ENCODE data around the gene C1GALT1. TPM values are rescaled to one million over a fixed set of nuclear protein-coding genes. Genes with fewer than 3 reads are reported as not detected.
A peak's percentile ranks its signal among the peaks of the same experiment; 100 is the strongest.

C1GALT1 gene
- total and polyA plus RNA-seq, 7 experiments from 2014 or later: 47.9 to 60.1 (median 54.5) TPM

DNA sequence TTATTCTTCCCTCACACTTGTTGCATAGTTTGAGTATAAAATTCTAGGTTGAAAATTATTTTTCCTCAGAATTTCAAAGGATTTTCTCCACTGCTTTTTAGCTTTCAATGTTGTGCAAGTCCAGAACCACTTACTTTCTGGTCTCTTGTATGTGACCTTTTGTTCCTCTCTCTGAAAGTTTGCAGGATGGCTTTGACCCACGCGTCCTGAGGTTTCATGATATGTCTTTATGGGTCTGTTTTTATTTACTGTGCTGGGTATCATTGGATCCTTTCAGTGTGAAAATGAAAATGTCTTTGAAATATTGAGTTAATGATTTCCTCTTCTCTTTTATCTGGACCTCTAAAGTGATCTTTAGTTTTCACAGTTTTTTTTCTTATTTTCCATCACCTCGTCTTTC, 38.5 kb downstream of the C1GALT1 start:
- H3K36me3 Mint-ChIP-seq: peaks cover 21 to 52% (median 47%) of the 10 kb centered on the region in 5 donors
- H3K9me3 ChIP-seq (ENCODE audit: control insufficient read depth in 2 of 3, low read length in 3 of 3): no peaks in the 10 kb centered on the region
- CTCF ChIA-PET: interaction anchor here (0.7 kb wide), 1 partner anchor 20 kb away, joined by 3 read pairs; no protein-coding TSS in a partner anchor
- POLR2A ChIA-PET: interaction anchor here (0.6 to 0.7 kb wide), 2 partner anchors 32 to 91 kb away, joined by 3 read pairs; no protein-coding TSS in a partner anchor
- no peak overlapping the region for H3K27ac ChIP-seq (ENCODE audit: low read depth, low read length)
- no peaks in the 10 kb centered on the region for H3K27me3 ChIP-seq (ENCODE audit: control insufficient read depth in 2 of 2, insufficient read depth in 2 of 2, low read length in 2 of 2)
- no peak for ATAC-seq
- H3K4me3 Mint-ChIP-seq: peak overlapping the region in 2 of 10 donors; percentile 6 to 11
- peak overlapping the region in 4 of 9 donors; percentile 9 to 46 (median 28) for H3K27ac Mint-ChIP-seq
- intact Hi-C loops (cut with micrococcal nuclease): loop anchor here in 1 of 2 donors (1.0 to 5.0 kb wide), 2 partner anchors 8 to 34 kb away; no protein-coding TSS in a partner anchor
- peaks cover 0 to 5% (median 0%) of the 10 kb centered on the region in 11 donors for H3K9me3 Mint-ChIP-seq
- DNase-seq: no peak
- no peaks in the 10 kb centered on the region for H3K27me3 Mint-ChIP-seq
- H3K4me3 ChIP-seq (ENCODE audit: low read length): no peak overlapping the region
- H3K4me1 Mint-ChIP-seq: peaks cover 23 to 70% (median 56%) of the 10 kb centered on the region in 7 donors
- H3K36me3 ChIP-seq (ENCODE audit: control insufficient read depth in 2 of 3, insufficient read depth in 3 of 3, low read length in 3 of 3): peaks cover 0 to 23% (median 0%) of the 10 kb centered on the region in 3 experiments
- no peaks in the 10 kb centered on the region for H3K4me1 ChIP-seq (ENCODE audit: control insufficient read depth in 2 of 2, insufficient read depth in 2 of 2, low read length in 2 of 2)

DNA sequence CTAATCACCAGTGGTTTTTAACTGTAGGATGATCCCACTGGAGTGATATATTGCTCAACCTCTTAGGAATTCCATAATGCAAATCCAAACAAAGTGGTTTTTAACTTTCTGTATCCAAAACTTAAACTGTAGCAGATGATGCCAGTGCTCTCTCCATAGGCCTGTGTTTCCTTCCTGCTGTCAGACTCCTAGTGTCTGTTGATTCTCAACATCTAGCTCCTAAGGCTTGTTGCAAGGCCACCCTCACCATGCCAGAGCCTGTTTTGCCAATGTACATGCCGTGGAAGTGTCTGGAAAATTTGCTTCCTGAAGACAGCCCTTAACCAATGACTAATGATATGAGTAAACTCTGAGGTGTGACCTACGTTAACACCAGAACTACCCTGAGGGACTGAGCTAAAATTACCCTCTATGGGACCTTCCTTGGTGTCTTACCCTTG, 39.3 kb downstream of the C1GALT1 start:
- no peak for DNase-seq
- Histone ChIP-seq H3K4me1 (ENCODE audit: control insufficient read depth in 2 of 2, insufficient read depth in 2 of 2, low read length in 2 of 2) (no peaks in the 10 kb centered on the region), H3K36me3 (ENCODE audit: control insufficient read depth in 2 of 3, insufficient read depth in 3 of 3, low read length in 3 of 3) (peaks cover 0 to 15% (median 0%) of the 10 kb centered on the region in 3 experiments), H3K27ac (ENCODE audit: low read depth, low read length) (no peak overlapping the region), H3K27me3 (ENCODE audit: control insufficient read depth in 2 of 2, insufficient read depth in 2 of 2, low read length in 2 of 2) (no peaks in the 10 kb centered on the region), H3K9me3 (ENCODE audit: control insufficient read depth in 2 of 3, low read length in 3 of 3) (no peaks in the 10 kb centered on the region), H3K4me3 (ENCODE audit: low read length) (no peak overlapping the region)
- intact Hi-C loops (cut with micrococcal nuclease): loop anchor here in 1 of 2 donors (1.0 to 5.0 kb wide), 2 partner anchors 8 to 34 kb away; no protein-coding TSS in a partner anchor
- peaks cover 0 to 5% (median 0%) of the 10 kb centered on the region in 11 donors for H3K9me3 Mint-ChIP-seq
- POLR2A ChIA-PET: interaction anchor here (0.7 kb wide), 1 partner anchor 31 kb away, joined by 3 read pairs; no protein-coding TSS in a partner anchor
- H3K27ac Mint-ChIP-seq: peak overlapping the region in 2 of 9 donors; percentile 9 to 25
- H3K4me1 Mint-ChIP-seq: peaks cover 19 to 66% (median 51%) of the 10 kb centered on the region in 7 donors
- no peak for ATAC-seq
- H3K4me3 Mint-ChIP-seq: peak overlapping the region in 1 of 10 donors; percentile 11
- CTCF ChIA-PET: interaction anchor here (0.6 to 0.7 kb wide), 2 partner anchors 11 to 21 kb away, joined by 3 read pairs; no protein-coding TSS in a partner anchor
- peaks cover 20 to 50% (median 44%) of the 10 kb centered on the region in 5 donors for H3K36me3 Mint-ChIP-seq
- no peaks in the 10 kb centered on the region for H3K27me3 Mint-ChIP-seq

DNA sequence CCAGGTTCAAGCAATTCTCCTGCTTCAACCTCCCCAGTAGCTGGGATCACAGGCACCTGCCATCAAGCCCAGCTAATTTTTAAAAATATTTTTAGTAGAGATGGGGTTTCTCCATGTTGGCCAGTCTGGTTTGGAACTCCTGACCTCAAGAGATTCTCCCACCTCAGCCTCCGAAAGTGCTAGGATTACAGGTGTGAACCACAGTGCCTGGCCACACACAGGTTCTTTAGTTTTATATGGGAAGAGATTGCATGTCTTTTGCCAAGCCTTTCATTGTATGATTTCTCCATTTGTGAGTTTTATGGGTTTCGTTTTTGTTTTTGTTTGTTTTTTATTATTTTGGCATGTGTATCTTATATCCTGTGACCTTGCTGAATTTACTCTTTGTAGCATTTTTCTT, 40.9 kb downstream of the C1GALT1 start:
- intact Hi-C loops (cut with micrococcal nuclease): loop anchor here in 1 of 2 donors (5.0 kb wide), 1 partner anchor 36 kb away; no protein-coding TSS in a partner anchor
- Histone ChIP-seq H3K36me3 (ENCODE audit: control insufficient read depth in 2 of 3, insufficient read depth in 3 of 3, low read length in 3 of 3) (no peaks in the 10 kb centered on the region), H3K27me3 (ENCODE audit: control insufficient read depth in 2 of 2, insufficient read depth in 2 of 2, low read length in 2 of 2) (no peaks in the 10 kb centered on the region), H3K27ac (ENCODE audit: low read depth, low read length) (no peak overlapping the region), H3K4me1 (ENCODE audit: control insufficient read depth in 2 of 2, insufficient read depth in 2 of 2, low read length in 2 of 2) (no peaks in the 10 kb centered on the region), H3K9me3 (ENCODE audit: control insufficient read depth in 2 of 3, low read length in 3 of 3) (no peaks in the 10 kb centered on the region), H3K4me3 (ENCODE audit: low read length) (no peak overlapping the region)
- DNase-seq (no peak), ATAC-seq (no peak)
- Mint-ChIP-seq H3K27ac (no peak overlapping the region), H3K9me3 (no peaks in the 10 kb centered on the region), H3K36me3 (peaks cover 8 to 42% (median 32%) of the 10 kb centered on the region in 5 donors), H3K4me1 (peaks cover 15 to 59% (median 41%) of the 10 kb centered on the region in 7 donors), H3K27me3 (no peaks in the 10 kb centered on the region), H3K4me3 (no peak overlapping the region)
- POLR2A ChIA-PET: interaction anchor here (0.8 kb wide), 1 partner anchor 32 kb away, joined by 3 read pairs; no protein-coding TSS in a partner anchor
- CTCF ChIA-PET: no interaction called here

DNA sequence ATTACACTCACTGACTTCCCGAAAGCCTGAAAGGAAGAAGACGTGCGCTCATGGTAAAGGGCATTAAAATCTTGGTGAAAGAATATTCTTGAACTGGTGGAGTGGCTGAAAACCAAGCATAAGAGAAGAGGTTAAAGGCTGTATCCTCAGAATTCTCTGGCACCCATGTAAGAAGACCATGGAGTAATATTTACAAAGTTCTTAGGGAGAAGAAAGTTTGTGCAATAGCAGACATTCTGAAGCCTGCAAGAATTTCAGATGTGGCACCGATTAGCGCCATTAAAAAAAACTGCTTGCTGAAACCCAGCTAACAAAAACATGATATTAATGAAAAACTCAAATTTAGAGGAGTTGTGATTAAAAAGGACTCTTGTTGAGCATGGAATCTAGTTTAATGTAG, 44.1 kb downstream of the C1GALT1 start:
- ATAC-seq: no peak
- H3K27ac Mint-ChIP-seq: no peak overlapping the region
- intact Hi-C loops (cut with micrococcal nuclease): loop anchor here in 1 of 2 donors (2.0 kb wide), 1 partner anchor 14 kb away; no protein-coding TSS in a partner anchor

DNA sequence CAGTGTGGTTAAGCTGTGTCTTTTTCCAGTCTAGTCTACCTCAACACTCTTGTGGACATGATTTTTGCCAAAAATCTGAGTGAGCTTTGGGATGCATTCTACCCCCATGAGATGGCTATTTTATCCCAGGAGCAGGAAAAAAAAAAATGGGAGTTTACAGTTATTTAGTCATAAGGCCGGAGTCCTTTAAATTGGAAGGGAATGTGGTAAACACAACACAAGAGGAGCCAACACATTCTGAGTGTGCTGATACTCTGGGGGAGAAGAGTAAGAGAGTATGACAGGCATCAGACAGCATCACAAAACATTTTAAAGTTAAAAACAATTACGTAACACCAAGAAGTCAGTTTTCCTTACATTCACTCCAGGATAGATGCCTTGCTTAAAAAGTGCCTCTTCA, 46.1 kb downstream of the C1GALT1 start:
- intact Hi-C loops (cut with micrococcal nuclease): no loop called here
- DNase-seq (no peak), ATAC-seq (no peak)
- CTCF ChIA-PET: interaction anchor here (0.5 to 0.6 kb wide), 2 partner anchors 8 to 44 kb away, joined by 3 to 7 read pairs; no protein-coding TSS in a partner anchor
- Histone ChIP-seq H3K27ac (ENCODE audit: low read depth, low read length) (no peak overlapping the region), H3K36me3 (ENCODE audit: control insufficient read depth in 2 of 3, insufficient read depth in 3 of 3, low read length in 3 of 3) (no peaks in the 10 kb centered on the region), H3K9me3 (ENCODE audit: control insufficient read depth in 2 of 3, low read length in 3 of 3) (peaks cover 0 to 7% (median 0%) of the 10 kb centered on the region in 3 experiments), H3K4me1 (ENCODE audit: control insufficient read depth in 2 of 2, insufficient read depth in 2 of 2, low read length in 2 of 2) (no peaks in the 10 kb centered on the region), H3K27me3 (ENCODE audit: control insufficient read depth in 2 of 2, insufficient read depth in 2 of 2, low read length in 2 of 2) (no peaks in the 10 kb centered on the region), H3K4me3 (ENCODE audit: low read length) (no peak overlapping the region)
- Mint-ChIP-seq H3K36me3 (peaks cover 3 to 64% (median 46%) of the 10 kb centered on the region in 5 donors), H3K4me3 (no peak overlapping the region), H3K4me1 (peaks cover 8 to 59% (median 41%) of the 10 kb centered on the region in 7 donors), H3K9me3 (peaks cover 0 to 30% (median 13%) of the 10 kb centered on the region in 11 donors), H3K27ac (peak overlapping the region in 3 of 9 donors; percentile 26 to 36 (median 28)), H3K27me3 (no peaks in the 10 kb centered on the region)
- POLR2A ChIA-PET: interaction anchor here (1.3 kb wide), 1 partner anchor 9 kb away, joined by 3 read pairs; no protein-coding TSS in a partner anchor

More for the DNA sequence above, 44.1 kb downstream of the C1GALT1 start:
- Histone ChIP-seq H3K4me3 (ENCODE audit: low read length) (no peak overlapping the region), H3K36me3 (ENCODE audit: control insufficient read depth in 2 of 3, insufficient read depth in 3 of 3, low read length in 3 of 3) (no peaks in the 10 kb centered on the region), H3K27me3 (ENCODE audit: control insufficient read depth in 2 of 2, insufficient read depth in 2 of 2, low read length in 2 of 2) (no peaks in the 10 kb centered on the region), H3K4me1 (ENCODE audit: control insufficient read depth in 2 of 2, insufficient read depth in 2 of 2, low read length in 2 of 2) (no peaks in the 10 kb centered on the region), H3K9me3 (ENCODE audit: control insufficient read depth in 2 of 3, low read length in 3 of 3) (peaks cover 0 to 7% (median 0%) of the 10 kb centered on the region in 3 experiments), H3K27ac (ENCODE audit: low read depth, low read length) (no peak overlapping the region)
- ChIA-PET CTCF (no interaction called here), POLR2A (no interaction called here)
- DNase-seq: no peak
- Mint-ChIP-seq H3K4me3 (no peak overlapping the region), H3K36me3 (peaks cover under 1 to 54% (median 44%) of the 10 kb centered on the region in 5 donors), H3K4me1 (peaks cover 11 to 57% (median 38%) of the 10 kb centered on the region in 7 donors), H3K27me3 (no peaks in the 10 kb centered on the region), H3K9me3 (peaks cover 0 to 20% (median 11%) of the 10 kb centered on the region in 11 donors)

DNA sequence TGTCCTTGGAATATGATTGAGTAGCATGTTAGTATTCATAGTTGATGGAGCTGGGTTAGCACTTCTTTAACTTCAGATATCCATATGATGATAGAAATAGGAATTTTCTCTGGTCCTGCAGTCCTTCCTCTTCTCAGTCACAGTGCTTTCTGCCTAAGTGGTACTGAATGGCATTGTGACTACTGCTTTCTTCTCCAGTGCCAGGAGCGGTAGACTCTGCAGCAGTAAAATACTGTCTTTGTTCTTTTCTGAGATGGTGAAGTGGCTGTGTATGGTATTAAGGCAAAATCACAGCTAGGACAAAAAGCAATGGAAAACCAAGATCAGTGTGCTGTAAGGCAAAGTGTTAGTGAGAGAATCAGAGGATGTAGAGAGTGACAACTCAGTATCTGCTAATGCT, 46.6 kb downstream of the C1GALT1 start:
- Mint-ChIP-seq H3K27ac (peak overlapping the region in 3 of 9 donors; percentile 2 to 54 (median 6)), H3K9me3 (peaks cover 0 to 30% (median 13%) of the 10 kb centered on the region in 11 donors), H3K36me3 (peaks cover 3 to 65% (median 43%) of the 10 kb centered on the region in 5 donors), H3K4me3 (no peak overlapping the region), H3K27me3 (no peaks in the 10 kb centered on the region), H3K4me1 (peaks cover 10 to 57% (median 43%) of the 10 kb centered on the region in 7 donors)
- Histone ChIP-seq H3K4me3 (ENCODE audit: low read length) (no peak overlapping the region), H3K27me3 (ENCODE audit: control insufficient read depth in 2 of 2, insufficient read depth in 2 of 2, low read length in 2 of 2) (no peaks in the 10 kb centered on the region), H3K27ac (ENCODE audit: low read depth, low read length) (no peak overlapping the region), H3K4me1 (ENCODE audit: control insufficient read depth in 2 of 2, insufficient read depth in 2 of 2, low read length in 2 of 2) (no peaks in the 10 kb centered on the region), H3K9me3 (ENCODE audit: control insufficient read depth in 2 of 3, low read length in 3 of 3) (peaks cover 0 to 7% (median 0%) of the 10 kb centered on the region in 3 experiments), H3K36me3 (ENCODE audit: control insufficient read depth in 2 of 3, insufficient read depth in 3 of 3, low read length in 3 of 3) (no peaks in the 10 kb centered on the region)
- POLR2A ChIA-PET: interaction anchor here (1.3 kb wide), 1 partner anchor 9 kb away, joined by 3 read pairs; no protein-coding TSS in a partner anchor
- CTCF ChIA-PET: interaction anchor here (0.5 to 0.6 kb wide), 2 partner anchors 9 to 45 kb away, joined by 3 to 7 read pairs; no protein-coding TSS in a partner anchor
- intact Hi-C loops (cut with micrococcal nuclease): loop anchor here in 1 of 2 donors (1.0 kb wide), 1 partner anchor 8 kb away; no protein-coding TSS in a partner anchor
- no peak for ATAC-seq
- no peak for DNase-seq
